HG02759 (cell line): ENCODE results near the gene NAV3.

Source experiments
- ATAC-seq: cut with Tn5 transposase; IDR thresholded peaks from one replicate; pipeline ENCODE4 v1.9.1; 2021; ENCODE audit warnings: mild to moderate bottlenecking, moderate library complexity; ENCODE audit not compliant: unreplicated experiment

Gene NAV3

DNA sequence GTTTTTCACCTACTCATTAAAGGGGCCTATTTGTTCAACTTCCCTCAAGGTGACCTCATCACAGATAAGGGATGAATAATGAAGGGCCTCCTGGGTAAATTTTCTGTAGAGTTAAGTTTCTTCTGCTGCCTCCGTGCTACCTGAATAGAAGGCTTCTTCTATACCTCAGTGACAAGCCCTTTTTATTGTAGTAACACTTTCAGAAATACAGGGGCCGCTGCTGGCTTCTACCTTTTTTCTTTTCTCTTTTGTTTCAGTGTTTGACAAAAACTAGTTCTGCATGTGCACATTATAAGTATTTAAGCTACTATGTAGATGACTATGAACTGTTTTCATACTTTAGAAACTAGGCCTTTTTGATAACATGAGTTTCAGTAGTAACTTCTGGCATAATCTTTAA is 207.0 kb downstream of the NAV3 start:
- ATAC-seq: no peak

DNA sequence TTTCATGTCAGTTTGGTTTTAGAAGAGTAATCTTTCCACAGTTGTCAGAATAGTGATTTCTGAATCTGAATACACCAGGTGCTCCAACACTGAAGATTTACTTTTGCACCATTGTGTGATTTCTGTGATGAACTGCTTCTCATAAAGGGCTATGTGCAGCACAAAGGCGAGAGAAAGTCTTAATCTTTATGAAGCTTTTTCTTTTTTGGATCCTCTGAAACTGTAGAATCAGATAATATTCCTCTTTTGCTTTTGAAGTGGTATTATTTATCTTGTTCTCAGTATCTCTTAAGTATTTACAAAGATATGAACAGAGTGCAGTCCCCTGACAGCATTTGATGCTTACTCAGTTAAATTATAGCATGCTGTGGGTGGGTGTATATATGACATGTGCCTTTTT is 207.8 kb downstream of the NAV3 start:
- no peak for ATAC-seq

DNA sequence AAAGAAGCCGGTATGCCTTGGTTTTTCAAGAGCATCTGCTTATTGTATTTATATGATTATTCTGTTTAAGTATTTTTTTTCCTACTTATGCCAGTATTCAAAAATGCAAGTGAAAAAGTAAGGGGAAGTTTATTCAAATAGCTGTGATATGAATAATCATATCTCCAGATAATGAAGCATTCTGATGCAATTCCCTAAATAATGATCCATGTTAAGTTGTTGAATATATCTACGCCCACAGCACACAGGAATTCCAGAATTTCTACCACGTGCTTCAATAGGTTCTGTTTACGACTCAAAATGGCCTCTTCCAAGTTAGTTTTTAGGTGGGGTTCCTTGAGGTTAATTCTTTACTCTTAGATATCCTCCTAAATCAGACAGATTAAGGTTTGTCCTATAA is 208.3 kb downstream of the NAV3 start:
- no peak for ATAC-seq

DNA sequence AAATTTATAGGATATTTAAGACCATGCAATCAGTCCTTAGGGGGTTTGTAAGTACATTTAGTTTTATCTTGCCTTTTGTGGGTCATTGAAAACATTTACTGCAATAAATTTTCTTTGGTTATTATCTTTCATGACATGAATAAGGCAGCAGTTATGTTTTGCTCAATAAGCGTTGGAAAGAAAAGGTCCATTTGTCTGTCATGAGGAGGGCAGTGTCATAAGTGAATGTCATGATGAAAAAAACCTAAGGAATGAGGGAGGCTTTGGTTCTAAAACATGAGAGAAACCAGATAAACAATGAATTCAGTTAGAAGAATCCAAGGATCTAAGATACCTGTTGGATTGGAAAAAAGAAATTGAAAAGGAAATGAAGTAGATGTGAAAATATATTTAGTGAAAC is 209.4 kb downstream of the NAV3 start:
- ATAC-seq: no peak

DNA sequence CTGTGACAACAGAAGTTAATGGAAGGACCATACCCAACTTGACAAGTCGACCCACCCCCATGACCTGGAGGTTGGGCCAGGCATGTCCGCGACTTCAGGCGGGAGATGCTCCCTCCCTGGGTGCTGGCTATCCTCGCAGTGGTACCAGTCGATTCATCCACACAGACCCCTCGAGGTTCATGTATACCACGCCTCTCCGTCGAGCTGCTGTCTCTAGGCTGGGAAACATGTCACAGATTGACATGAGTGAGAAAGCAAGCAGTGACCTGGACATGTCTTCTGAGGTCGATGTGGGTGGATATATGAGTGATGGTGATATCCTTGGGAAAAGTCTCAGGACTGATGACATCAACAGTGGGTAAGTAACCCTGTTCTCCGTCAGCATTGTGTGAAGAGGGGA is 220.1 kb downstream of the NAV3 start:
- ATAC-seq: no peak

DNA sequence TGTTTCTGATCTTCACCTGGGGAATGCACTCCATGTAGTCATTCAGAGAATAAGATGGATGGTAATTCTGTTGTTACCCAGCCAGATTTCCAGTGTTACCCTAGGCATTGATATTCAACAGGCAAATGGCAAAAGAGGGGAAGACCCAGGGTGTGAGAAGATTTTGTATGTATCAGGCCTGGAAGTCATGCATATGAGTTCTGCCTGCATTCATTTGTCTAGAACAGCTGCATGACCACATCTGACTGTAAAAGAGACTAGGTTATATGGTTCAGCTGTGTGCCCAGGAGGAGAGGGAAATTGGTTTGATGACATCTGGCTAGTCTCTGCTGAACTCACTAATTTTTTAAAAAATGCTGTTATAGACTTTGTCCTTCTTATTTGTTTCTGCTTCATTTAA is 224.9 kb downstream of the NAV3 start:
- ATAC-seq: no peak

DNA sequence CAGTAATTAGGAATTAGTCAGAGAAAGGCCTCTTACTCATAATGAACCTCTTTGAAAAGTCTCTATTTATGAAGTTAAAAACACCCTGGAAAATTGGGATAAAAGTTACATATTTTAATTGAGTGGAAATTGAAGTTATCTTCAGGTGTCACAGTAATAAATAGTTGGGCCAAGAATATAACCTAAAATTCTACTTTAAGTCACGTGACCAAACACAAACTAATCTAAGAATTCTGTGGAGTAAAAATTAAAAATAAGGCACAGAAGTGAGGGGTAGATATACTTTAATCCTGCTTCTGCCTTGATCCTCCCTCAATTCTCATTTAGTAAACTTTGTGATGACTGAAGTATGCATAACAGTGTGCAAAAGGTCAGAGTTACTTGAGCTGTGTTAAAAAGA is 226.4 kb downstream of the NAV3 start:
- no peak for ATAC-seq

GRCh38 chr12:78060186-78060585 is 229.5 kb downstream of the NAV3 start:
- no peak for ATAC-seq

- no peak for ATAC-seq
These were observed 232.1 kb downstream of the NAV3 start for GRCh38 chr12:78062786-78063185.

GRCh38 chr12:78081590-78082314 is 251.1 kb downstream of the NAV3 start:
- ATAC-seq: no peak

DNA sequence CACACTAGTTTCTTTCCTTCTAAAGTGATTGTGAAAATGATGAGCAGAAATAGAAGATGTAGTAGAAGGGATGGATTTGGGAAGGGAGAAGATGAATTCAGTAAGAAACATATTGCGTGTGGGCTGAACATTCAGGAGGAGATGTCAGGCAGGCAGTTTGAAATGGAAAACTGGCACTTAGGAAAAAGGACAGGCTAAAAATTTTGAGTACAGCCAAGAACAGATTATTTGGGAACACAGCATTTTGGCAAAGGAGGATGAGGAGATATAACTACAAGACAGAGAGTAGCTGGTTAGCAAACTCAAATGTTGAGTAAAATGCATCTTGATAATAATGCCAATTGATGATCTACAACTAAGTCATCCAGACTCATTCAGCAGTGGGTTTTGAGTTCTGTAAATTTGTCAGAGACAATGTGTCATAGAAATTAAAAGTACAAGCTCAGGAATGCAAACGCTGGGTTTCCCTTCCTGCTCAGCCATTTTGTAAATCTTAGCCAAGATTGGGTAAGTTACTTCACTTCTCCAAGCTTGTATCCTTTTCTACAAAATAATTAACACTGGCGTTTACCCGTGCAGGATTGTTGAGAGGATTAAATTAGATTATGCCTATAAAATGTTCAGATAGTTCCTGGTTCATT is 255.0 kb downstream of the NAV3 start:
- no peak for ATAC-seq

GRCh38 chr12:78086553-78087362 is 256.1 kb downstream of the NAV3 start:
- ATAC-seq: no peak

- ATAC-seq: no peak
These were observed 256.6 kb downstream of the NAV3 start for GRCh38 chr12:78087363-78087675.

GRCh38 chr12:78088391-78088832 is 257.7 kb downstream of the NAV3 start:
- no peak for ATAC-seq

- ATAC-seq: no peak
These were observed 259.6 kb downstream of the NAV3 start for GRCh38 chr12:78090266-78090665.

- no peak for ATAC-seq
These were observed 264.9 kb downstream of the NAV3 start for GRCh38 chr12:78095623-78096022.

- no peak for ATAC-seq
These were observed 266.4 kb downstream of the NAV3 start for GRCh38 chr12:78096909-78097597.

- ATAC-seq: no peak
These were observed 269.1 kb downstream of the NAV3 start for GRCh38 chr12:78099806-78100205.

DNA sequence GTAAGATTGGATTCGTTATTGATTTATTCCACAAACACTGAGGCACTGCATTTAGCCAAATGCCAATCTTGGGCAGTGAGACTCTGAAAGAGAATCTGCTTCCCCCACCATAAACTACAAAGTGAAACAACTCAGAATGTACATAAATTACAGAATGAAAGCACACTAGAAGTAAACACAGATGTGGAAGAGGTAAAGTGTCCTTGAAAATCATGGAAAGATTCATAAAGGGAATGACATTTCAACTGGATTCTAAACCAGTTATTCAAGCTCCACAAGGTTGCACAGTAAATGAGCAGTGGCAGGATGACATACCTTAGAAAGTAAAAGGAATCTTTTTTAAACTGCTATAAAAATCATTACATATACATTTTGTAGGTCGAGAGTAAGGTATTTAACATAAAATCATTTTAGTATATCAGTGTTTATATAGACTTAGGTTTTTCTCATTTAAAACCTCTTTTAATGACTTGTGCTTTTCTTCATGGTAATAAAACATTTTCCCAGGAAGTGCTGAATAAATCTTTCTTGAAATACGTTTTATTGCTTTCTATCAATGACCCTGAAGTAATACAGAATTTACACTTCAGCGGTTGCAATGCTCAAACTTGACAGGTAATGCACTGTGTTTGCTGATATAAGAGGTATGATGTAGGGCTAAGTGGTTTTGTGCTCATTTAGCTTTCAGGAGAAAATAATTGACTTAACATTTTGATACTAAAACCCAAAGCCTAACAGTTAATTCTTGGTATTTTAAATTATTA is 270.6 kb downstream of the NAV3 start:
- no peak for ATAC-seq

- ATAC-seq: no peak
These were observed 271.4 kb downstream of the NAV3 start for GRCh38 chr12:78101946-78102635.
